Hepatocyte (in vitro differentiated cells): ENCODE measurements around the gene APBA2.
"Not testable (repeated sequence)": the region's sequence is repeated elsewhere in the genome, so short reads cannot be mapped to it uniquely, and the experiment has no call there.

Experiments used
- EZH2 ChIP-seq: fragments of 200-600 bp; sonication (generic); IDR thresholded peaks from 2 replicates; pipeline ENCODE4 v1.6.1; 2016; ENCODE audit warnings: antibody characterized with exemption, mild to moderate bottlenecking, borderline replicate concordance
- EZH2phosphoT487 ChIP-seq: fragments of 200-600 bp; sonication (generic); IDR thresholded peaks from one replicate; pipeline ENCODE4 v1.6.1; 2018; ENCODE audit warnings: antibody characterized with exemption, mild to moderate bottlenecking, low read depth, moderate library complexity; ENCODE audit not compliant: unreplicated experiment, severe bottlenecking
- TF ChIP-seq, protein P1 (sequence below): fragments of 200-600 bp; sonication (generic); IDR thresholded peaks from 2 replicates; pipeline ENCODE4 v1.5.1; 2016; ENCODE audit warnings: antibody characterized with exemption, mild to moderate bottlenecking; ENCODE audit not compliant: poor library complexity

DNA sequence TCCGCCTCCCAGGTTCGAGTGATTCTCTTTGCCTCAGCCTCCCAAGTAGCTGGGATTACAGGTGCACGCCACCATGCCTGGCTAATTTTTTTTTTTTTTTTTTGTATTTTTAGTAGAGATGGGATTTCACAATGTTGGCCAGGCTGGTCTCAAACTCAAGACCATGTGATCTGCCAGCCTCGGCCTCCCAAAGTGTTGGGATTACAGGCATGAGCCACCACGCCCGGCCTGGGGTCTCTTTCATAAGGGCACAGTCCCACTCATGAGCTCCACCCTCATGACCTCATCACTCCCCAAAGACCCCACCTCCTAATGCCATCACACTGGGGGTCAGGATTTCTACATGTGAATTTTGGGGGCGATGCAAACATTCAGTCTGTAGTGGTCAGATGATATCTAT is 159.4 kb downstream of the APBA2 start:
- TF ChIP-seq, protein P1, sequence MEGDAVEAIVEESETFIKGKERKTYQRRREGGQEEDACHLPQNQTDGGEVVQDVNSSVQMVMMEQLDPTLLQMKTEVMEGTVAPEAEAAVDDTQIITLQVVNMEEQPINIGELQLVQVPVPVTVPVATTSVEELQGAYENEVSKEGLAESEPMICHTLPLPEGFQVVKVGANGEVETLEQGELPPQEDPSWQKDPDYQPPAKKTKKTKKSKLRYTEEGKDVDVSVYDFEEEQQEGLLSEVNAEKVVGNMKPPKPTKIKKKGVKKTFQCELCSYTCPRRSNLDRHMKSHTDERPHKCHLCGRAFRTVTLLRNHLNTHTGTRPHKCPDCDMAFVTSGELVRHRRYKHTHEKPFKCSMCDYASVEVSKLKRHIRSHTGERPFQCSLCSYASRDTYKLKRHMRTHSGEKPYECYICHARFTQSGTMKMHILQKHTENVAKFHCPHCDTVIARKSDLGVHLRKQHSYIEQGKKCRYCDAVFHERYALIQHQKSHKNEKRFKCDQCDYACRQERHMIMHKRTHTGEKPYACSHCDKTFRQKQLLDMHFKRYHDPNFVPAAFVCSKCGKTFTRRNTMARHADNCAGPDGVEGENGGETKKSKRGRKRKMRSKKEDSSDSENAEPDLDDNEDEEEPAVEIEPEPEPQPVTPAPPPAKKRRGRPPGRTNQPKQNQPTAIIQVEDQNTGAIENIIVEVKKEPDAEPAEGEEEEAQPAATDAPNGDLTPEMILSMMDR = not testable (repeated sequence)
- TF ChIP-seq EZH2, EZH2phosphoT487: not testable (repeated sequence)
